SU-DHL-6 (cell line): ENCODE data around the gene C6orf120.

ENCODE experiments used
- CTCF ChIP-seq: fragments of 200-600 bp; sonication (generic); IDR thresholded peaks from one replicate; pipeline ENCODE4 v1.5.1; 2017; ENCODE audit warnings: antibody characterized with exemption, mild to moderate bottlenecking, low read length, moderate library complexity; ENCODE audit not compliant: insufficient read depth, poor library complexity, severe bottlenecking
- EZH2phosphoT487 ChIP-seq: fragments of 200-600 bp; sonication (generic), shearing (Covaris generic); conservative IDR thresholded peaks from 2 replicates; pipeline ENCODE4 v1.6.1; 2018; ENCODE audit warnings: mild to moderate bottlenecking, antibody characterized with exemption, low read length, moderate library complexity, mixed read lengths

- TF ChIP-seq CTCF (no peak), EZH2phosphoT487 (no peak)
Measured at GRCh38 chr6:169657284-169657610, 44.7 kb upstream of the C6orf120 start.
